Parietal lobe (tissue), 2 donors: ENCODE measurements around the gene IGF2. TPM values are rescaled to one million over a fixed set of nuclear protein-coding genes. Genes with fewer than 3 reads are reported as not detected.

ENCODE experiments used
- small RNA-seq: library from RNA; depleted of rRNA; stranded (forward); fragments of <200 nt; gene quantifications from one replicate; pipeline ENCODE3, GENCODE V24; 2014; ENCODE audit warnings: low replicate concordance
- total RNA-seq: library from RNA; depleted of rRNA; stranded (reverse); fragments of >200 nt; gene quantifications from one replicate; pipeline ENCODE4 v1.2.3, GENCODE V29; 2014

IGF2 gene
- total RNA-seq: 3.1 TPM

GRCh38 chr11:2139123-2139521 lies at the start of gene IGF2:
TSS of gene IGF2 (minus strand) at chr11:2139389. CDS start at chr11:2135523, 3,866 bp downstream.

GRCh38 chr11:2171591-2172003 lies 32.4 kb upstream of the IGF2 start, which contains the start of gene TH:
TSS of gene TH (minus strand) at chr11:2171815. CDS start at chr11:2171786, 29 bp downstream.

GRCh38 chr11:2160736-2161259 lies 21.6 kb upstream of the IGF2 start, which contains the start of gene INS:
TSS of gene INS (minus strand) at chr11:2161209. CDS start at chr11:2160971, 238 bp downstream.

Small RNA genes lying within 50 kb of the gene (small RNA-seq; reads per million reads assigned to genes)
- gene MIR4686 (not detected), gene MIR483 (0.70 reads per million, percentile 60 among the genes with 10 or more reads in this experiment)

Other genes with a start within 250 kb of the IGF2 start
- not detected for gene PRR33, start 247.5 kb downstream of the IGF2 start, total RNA-seq
- gene TNNT3, start 219.7 kb downstream of the IGF2 start, total RNA-seq: not detected
- 30.7 TPM for gene MRPL23, start 192.1 kb downstream of the IGF2 start, total RNA-seq
- 2.8 TPM for gene H19, start 141.5 kb downstream of the IGF2 start, total RNA-seq
- gene INS, start 21.8 kb upstream of the IGF2 start, total RNA-seq: not detected
- not detected for gene TH, start 32.4 kb upstream of the IGF2 start, total RNA-seq
- gene ASCL2, start 131.2 kb upstream of the IGF2 start, total RNA-seq: 0.31 TPM
- not detected for gene C11orf21, start 162.5 kb upstream of the IGF2 start, total RNA-seq
- not detected for gene TSPAN32, start 162.6 kb upstream of the IGF2 start, total RNA-seq
- 73.9 TPM for gene CD81, start 237.9 kb upstream of the IGF2 start, total RNA-seq